Parathyroid adenoma (tissue), 2 donors: ENCODE measurements around the gene ICAM2.

Experiments
- H2AFZ ChIP-seq: fragments of 300-600 bp; sonication (generic); one replicate; pipeline ENCODE4 v1.7.0; 2017; ENCODE audit warnings: antibody characterized with exemption, mild to moderate bottlenecking
- H3K27ac ChIP-seq: fragments of 300-600 bp; sonication (generic); one replicate; pipeline ENCODE4 v1.7.0; 2017
- H3K27me3 ChIP-seq: fragments of 300-600 bp; sonication (generic); one replicate; pipeline ENCODE4 v1.7.0; 2017; ENCODE audit warnings: low read length; ENCODE audit not compliant: control insufficient read depth, insufficient read depth
- H3K36me3 ChIP-seq: fragments of 300-600 bp; sonication (generic); one replicate; pipeline ENCODE4 v1.7.0; 2017; ENCODE audit warnings: low read length; ENCODE audit not compliant: control insufficient read depth, insufficient read depth
- H3K4me1 ChIP-seq: fragments of 300-600 bp; sonication (generic); one replicate; pipeline ENCODE4 v1.7.0; 2017; ENCODE audit warnings: control low read depth
- H3K4me2 ChIP-seq: fragments of 300-600 bp; sonication (generic); one replicate; pipeline ENCODE4 v1.7.0; 2017; ENCODE audit warnings: low read length
- H3K4me3 ChIP-seq: fragments of 300-600 bp; sonication (generic); one replicate; pipeline ENCODE4 v1.7.0; 2017; ENCODE audit warnings: low read depth, low read length
- H3K79me2 ChIP-seq: fragments of 300-600 bp; sonication (generic); one replicate; pipeline ENCODE4 v1.7.0; 2017; ENCODE audit warnings: control low read depth
- H3K9ac ChIP-seq: fragments of 300-600 bp; sonication (generic); one replicate; pipeline ENCODE4 v1.7.0; 2017; ENCODE audit warnings: mild to moderate bottlenecking
- H3K9me3 ChIP-seq: fragments of 300-600 bp; sonication (generic); one replicate; pipeline ENCODE4 v1.7.0; 2017; ENCODE audit warnings: low read length; ENCODE audit not compliant: control insufficient read depth
- TF ChIP-seq, protein P1 (sequence below): fragments of 300-600 bp; sonication (generic); IDR thresholded peaks from one replicate; pipeline ENCODE4 v1.7.0; 2017; ENCODE audit warnings: antibody characterized with exemption, mild to moderate bottlenecking
- donor health status: primary hyperparathyroidism.

The ICAM2 gene

DNA sequence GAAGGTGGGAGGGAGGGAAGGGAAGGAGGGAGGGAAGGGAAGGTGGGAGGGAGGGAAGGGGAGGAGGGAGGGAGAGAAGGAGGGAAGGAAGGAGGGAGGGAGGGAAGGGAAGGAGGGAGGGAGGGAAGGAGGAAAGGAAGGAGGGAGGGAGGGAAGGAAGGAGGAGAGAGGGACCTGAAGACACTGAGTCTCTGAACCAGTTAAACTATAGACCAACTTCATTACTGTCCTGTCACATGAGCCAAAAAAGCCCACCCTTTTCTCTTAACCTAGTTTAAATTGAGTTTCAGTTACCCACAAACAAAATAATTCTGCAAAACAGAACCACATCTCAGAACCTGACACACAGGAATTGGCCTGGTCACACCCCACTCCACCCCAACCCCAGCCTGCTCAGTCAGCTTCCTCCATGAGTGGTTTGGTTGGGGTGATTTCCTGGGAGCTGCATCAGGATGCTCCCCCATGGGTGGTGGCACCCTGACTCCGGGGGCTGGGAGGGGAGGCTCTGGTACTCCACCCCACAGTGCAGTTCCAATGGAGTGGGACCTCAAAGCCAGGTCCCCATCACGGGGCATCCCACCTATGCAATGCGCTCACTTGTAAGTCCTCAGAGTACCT is 27.0 kb downstream of the ICAM2 start:
- TF ChIP-seq, protein P1, sequence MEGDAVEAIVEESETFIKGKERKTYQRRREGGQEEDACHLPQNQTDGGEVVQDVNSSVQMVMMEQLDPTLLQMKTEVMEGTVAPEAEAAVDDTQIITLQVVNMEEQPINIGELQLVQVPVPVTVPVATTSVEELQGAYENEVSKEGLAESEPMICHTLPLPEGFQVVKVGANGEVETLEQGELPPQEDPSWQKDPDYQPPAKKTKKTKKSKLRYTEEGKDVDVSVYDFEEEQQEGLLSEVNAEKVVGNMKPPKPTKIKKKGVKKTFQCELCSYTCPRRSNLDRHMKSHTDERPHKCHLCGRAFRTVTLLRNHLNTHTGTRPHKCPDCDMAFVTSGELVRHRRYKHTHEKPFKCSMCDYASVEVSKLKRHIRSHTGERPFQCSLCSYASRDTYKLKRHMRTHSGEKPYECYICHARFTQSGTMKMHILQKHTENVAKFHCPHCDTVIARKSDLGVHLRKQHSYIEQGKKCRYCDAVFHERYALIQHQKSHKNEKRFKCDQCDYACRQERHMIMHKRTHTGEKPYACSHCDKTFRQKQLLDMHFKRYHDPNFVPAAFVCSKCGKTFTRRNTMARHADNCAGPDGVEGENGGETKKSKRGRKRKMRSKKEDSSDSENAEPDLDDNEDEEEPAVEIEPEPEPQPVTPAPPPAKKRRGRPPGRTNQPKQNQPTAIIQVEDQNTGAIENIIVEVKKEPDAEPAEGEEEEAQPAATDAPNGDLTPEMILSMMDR: no peak
- Histone ChIP-seq H3K4me2 (no peak overlapping the region), H3K4me1 (peaks cover 5% of the 10 kb centered on the region)

GRCh38 chr17:63991611-63992010 is 28.8 kb downstream of the ICAM2 start:
- no peak overlapping the region for H2AFZ ChIP-seq
- peaks cover 9% of the 10 kb centered on the region for H3K4me1 ChIP-seq
- no peaks in the 10 kb centered on the region for H3K27me3 ChIP-seq
- no peaks in the 10 kb centered on the region for H3K9me3 ChIP-seq
- no peaks in the 10 kb centered on the region for H3K79me2 ChIP-seq
- no peak overlapping the region for H3K4me3 ChIP-seq
- H3K36me3 ChIP-seq: no peaks in the 10 kb centered on the region
- H3K9ac ChIP-seq: no peak overlapping the region
- TF ChIP-seq, protein P1: no peak
- H3K4me2 ChIP-seq: no peak overlapping the region
- no peak overlapping the region for H3K27ac ChIP-seq

More for the DNA sequence above, 27.0 kb downstream of the ICAM2 start:
- no peaks in the 10 kb centered on the region for H3K9me3 ChIP-seq
- no peak overlapping the region for H3K4me3 ChIP-seq
- no peak overlapping the region for H3K9ac ChIP-seq
- H3K27ac ChIP-seq: no peak overlapping the region
- H2AFZ ChIP-seq: no peak overlapping the region
- no peaks in the 10 kb centered on the region for H3K27me3 ChIP-seq
- no peaks in the 10 kb centered on the region for H3K79me2 ChIP-seq
- no peaks in the 10 kb centered on the region for H3K36me3 ChIP-seq

DNA sequence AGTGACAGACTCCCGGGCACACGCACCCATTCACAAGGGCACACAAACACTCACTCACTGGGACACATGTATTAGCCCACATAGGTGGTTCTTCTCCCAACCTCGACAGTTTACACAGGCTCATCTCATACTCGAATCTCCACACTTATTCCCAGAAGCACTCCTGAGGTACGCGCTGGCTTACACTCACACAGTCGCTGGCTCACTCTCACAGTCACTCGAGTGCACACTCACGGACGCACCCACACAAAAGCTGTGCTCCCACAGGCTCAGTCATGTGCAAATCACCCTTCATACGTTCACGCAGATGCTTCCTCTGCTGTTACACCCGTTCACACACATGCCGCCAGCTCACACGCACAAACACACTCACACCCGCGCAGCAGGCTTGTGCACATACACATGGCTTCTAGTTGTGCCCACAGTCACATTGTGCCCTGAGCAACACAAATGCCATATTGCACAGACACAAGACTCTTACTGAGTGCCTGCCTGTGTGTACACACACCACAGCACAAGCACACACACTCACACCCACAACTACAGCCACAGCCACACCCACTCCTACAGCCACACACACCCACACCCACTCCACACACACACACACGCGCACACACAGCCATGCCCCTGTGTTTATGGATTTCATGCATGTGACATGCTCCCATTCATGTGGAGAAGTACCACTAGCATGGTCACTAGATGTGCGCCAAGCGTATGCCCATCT is 30.6 kb downstream of the ICAM2 start:
- no peaks in the 10 kb centered on the region for H3K9me3 ChIP-seq
- no peak overlapping the region for H3K27ac ChIP-seq
- H3K27me3 ChIP-seq: no peaks in the 10 kb centered on the region
- H3K9ac ChIP-seq: no peak overlapping the region
- peaks cover 11% of the 10 kb centered on the region for H3K4me1 ChIP-seq
- H2AFZ ChIP-seq: no peak overlapping the region
- H3K4me3 ChIP-seq: no peak overlapping the region
- no peaks in the 10 kb centered on the region for H3K36me3 ChIP-seq
- TF ChIP-seq, protein P1: no peak
- H3K79me2 ChIP-seq: no peaks in the 10 kb centered on the region
- no peak overlapping the region for H3K4me2 ChIP-seq

DNA sequence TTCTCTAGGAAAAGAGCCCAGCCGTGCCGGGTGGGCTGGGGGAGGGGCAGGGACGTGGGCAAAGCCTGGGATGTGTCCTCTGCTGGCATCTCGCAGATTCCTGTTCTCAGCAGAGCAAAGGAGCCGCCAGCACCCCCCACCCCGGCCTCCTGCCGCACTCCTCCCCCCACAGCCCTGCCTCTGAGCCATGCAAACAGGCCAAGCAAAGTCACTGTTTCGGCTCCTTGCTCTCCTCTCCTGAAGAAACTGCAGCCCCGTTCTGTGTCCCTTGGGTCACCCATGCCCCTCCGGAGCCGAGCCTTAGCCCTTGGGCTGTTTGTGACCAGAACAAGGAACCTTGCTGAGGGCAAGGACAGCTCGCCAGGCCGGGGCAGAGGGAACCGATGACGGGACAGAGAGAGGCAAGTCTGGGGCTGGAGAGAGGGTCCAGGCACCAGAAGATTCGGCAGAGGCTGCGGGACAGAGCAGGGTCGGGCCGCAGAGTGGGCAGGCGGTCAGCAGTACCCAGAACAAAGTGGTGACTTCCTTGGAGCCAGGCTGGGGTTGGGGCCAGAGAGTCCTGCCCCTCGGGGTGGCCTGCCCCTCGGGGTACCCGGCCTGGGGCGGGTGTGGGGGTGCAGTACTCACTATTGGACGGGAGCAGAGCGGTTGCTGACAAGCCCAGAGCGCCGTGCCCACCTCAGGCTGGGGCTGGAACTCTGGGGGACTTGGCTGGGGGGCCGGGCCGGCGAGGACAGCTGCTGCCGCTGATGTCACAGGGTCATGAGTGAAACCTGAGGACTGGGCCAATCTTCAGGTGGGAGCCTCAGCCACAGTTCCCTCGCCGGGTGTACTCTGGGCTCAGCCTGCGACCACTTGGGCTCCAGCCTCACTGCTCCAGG is 31.5 kb downstream of the ICAM2 start:
- Histone ChIP-seq H3K9ac (no peak overlapping the region), H3K27me3 (no peaks in the 10 kb centered on the region), H3K27ac (no peak overlapping the region)

More for the DNA sequence above, 31.5 kb downstream of the ICAM2 start:
- TF ChIP-seq, protein P1: no peak
- Histone ChIP-seq H3K4me3 (no peak overlapping the region), H3K4me2 (no peak overlapping the region), H3K9me3 (no peaks in the 10 kb centered on the region), H2AFZ (no peak overlapping the region), H3K36me3 (no peaks in the 10 kb centered on the region), H3K4me1 (peaks cover 11% of the 10 kb centered on the region), H3K79me2 (no peaks in the 10 kb centered on the region)
